Measurements from ENCODE around the gene MGST2. TPM values are rescaled to one million over a fixed set of nuclear protein-coding genes. Genes with fewer than 3 reads are reported as not detected.
A peak's percentile ranks its signal among the peaks of the same experiment; 100 is the strongest.

Gene MGST2
- total and polyA plus RNA-seq, 2 experiments from 2014 or later, result 82.4 to 97.9 TPM

GRCh38 chr4:139659735-139660424, 5.7 kb upstream of the MGST2 start:
- Histone ChIP-seq H3K79me2 (no peaks in the 10 kb centered on the region), H2AFZ (no peak overlapping the region), H3K27me3 (no peaks in the 10 kb centered on the region), H3K9me3 (ENCODE audit: low read depth) (no peaks in the 10 kb centered on the region), H3K9me2 (replicated peaks; ENCODE audit: insufficient read depth) (no peaks in the 10 kb centered on the region), H4K20me1 (ENCODE audit: insufficient read depth, poor library complexity, severe bottlenecking) (no peaks in the 10 kb centered on the region), H3K27ac (peak overlapping the region; percentile 74), H3K4me2 (no peak overlapping the region), H3K4me1 (ENCODE audit: insufficient read depth) (peaks cover 42% of the 10 kb centered on the region), H3K4me3 (no peak overlapping the region), H3K36me3 (replicated peaks; ENCODE audit: insufficient read depth, low read depth) (no peaks in the 10 kb centered on the region)
- no peak for TF ChIP-seq EZH2 (IDR thresholded peaks at IDR 0.05; ENCODE audit: borderline replicate concordance)
- no peak for TF ChIP-seq CTCF (IDR thresholded peaks at IDR 0.05; ENCODE audit: poor library complexity)
- no peak for TF ChIP-seq EZH2phosphoT487 (IDR thresholded peaks at IDR 0.05; ENCODE audit: low read depth, severe bottlenecking, unreplicated experiment)
- 89% methylated on average over 12 of the region's 12 CpGs for WGBS (ENCODE audit: low lambda C conversion rate, missing lambda C conversion rate)
- DNase-seq (ENCODE audit: low spot score), result no peak

GRCh38 chr4:139660568-139661043, 5.0 kb upstream of the MGST2 start:
- DNase-seq (ENCODE audit: low spot score), result peak; percentile 42
- no peak overlapping the region for H3K4me3 ChIP-seq
- H3K79me2 ChIP-seq, result no peaks in the 10 kb centered on the region
- no peaks in the 10 kb centered on the region for H4K20me1 ChIP-seq (ENCODE audit: insufficient read depth, poor library complexity, severe bottlenecking)
- no peaks in the 10 kb centered on the region for H3K27me3 ChIP-seq
- no peaks in the 10 kb centered on the region for H3K9me3 ChIP-seq (ENCODE audit: low read depth)
- no peak for TF ChIP-seq EZH2 (IDR thresholded peaks at IDR 0.05; ENCODE audit: borderline replicate concordance)
- no peak for TF ChIP-seq EZH2phosphoT487 (IDR thresholded peaks at IDR 0.05; ENCODE audit: low read depth, severe bottlenecking, unreplicated experiment)
- TF ChIP-seq CTCF (IDR thresholded peaks at IDR 0.05; ENCODE audit: poor library complexity), result no peak
- WGBS (ENCODE audit: low lambda C conversion rate, missing lambda C conversion rate), result 60% methylated on average over 3 of the region's 3 CpGs
- no peak overlapping the region for H2AFZ ChIP-seq
- H3K9me2 ChIP-seq (replicated peaks; ENCODE audit: insufficient read depth), result no peaks in the 10 kb centered on the region
- peaks cover 48% of the 10 kb centered on the region for H3K4me1 ChIP-seq (ENCODE audit: insufficient read depth)
- H3K27ac ChIP-seq, result peak overlapping the region; percentile 74
- H3K4me2 ChIP-seq, result peak overlapping the region; percentile 31
- H3K36me3 ChIP-seq (replicated peaks; ENCODE audit: insufficient read depth, low read depth), result no peaks in the 10 kb centered on the region

GRCh38 chr4:139663561-139664138, 2.0 kb upstream of the MGST2 start:
- H3K27me3 ChIP-seq, result no peaks in the 10 kb centered on the region
- 53% methylated on average over 1 of the region's 1 CpG for WGBS (ENCODE audit: low lambda C conversion rate, missing lambda C conversion rate)
- peaks cover 56% of the 10 kb centered on the region for H3K4me1 ChIP-seq (ENCODE audit: insufficient read depth)
- no peaks in the 10 kb centered on the region for H3K9me3 ChIP-seq (ENCODE audit: low read depth)
- H3K4me2 ChIP-seq, result peak overlapping the region; percentile 24
- peak overlapping the region; percentile 46 for H2AFZ ChIP-seq
- H3K27ac ChIP-seq, result peak overlapping the region; percentile 95
- no peaks in the 10 kb centered on the region for H3K9me2 ChIP-seq (replicated peaks; ENCODE audit: insufficient read depth)
- TF ChIP-seq EZH2 (IDR thresholded peaks at IDR 0.05; ENCODE audit: borderline replicate concordance) (no peak), EZH2phosphoT487 (IDR thresholded peaks at IDR 0.05; ENCODE audit: low read depth, severe bottlenecking, unreplicated experiment) (no peak), CTCF (IDR thresholded peaks at IDR 0.05; ENCODE audit: poor library complexity) (no peak)
- H3K36me3 ChIP-seq (replicated peaks; ENCODE audit: insufficient read depth, low read depth), result no peaks in the 10 kb centered on the region
- H3K79me2 ChIP-seq, result peaks cover 15% of the 10 kb centered on the region
- DNase-seq (ENCODE audit: low spot score), result no peak
- H3K4me3 ChIP-seq, result no peak overlapping the region
- H4K20me1 ChIP-seq (ENCODE audit: insufficient read depth, poor library complexity, severe bottlenecking), result no peaks in the 10 kb centered on the region

All from hepatocyte (in vitro differentiated cells).